Measurements from ENCODE around the gene RPS16. TPM values are rescaled to one million over a fixed set of nuclear protein-coding genes. Genes with fewer than 3 reads are reported as not detected.

The RPS16 gene
- total RNA-seq, 4 donors from 2014 or later = 1,086 to 2,005 (median 1,454) TPM

GRCh38 chr19:39445196-39446111 is 9.7 kb upstream of the RPS16 start, which contains the start of gene SUPT5H:
Gene SUPT5H, plus strand, starts transcription at chr19:39445582. Its CDS starts 309 bp downstream, at chr19:39445891.
- TF ChIP-seq CTCF (IDR thresholded peaks at IDR 0.05; ENCODE audit: low read depth) = no peak

GRCh38 chr19:39444598-39445195 is 8.9 kb upstream of the RPS16 start:
- no peak for TF ChIP-seq CTCF (IDR thresholded peaks at IDR 0.05; ENCODE audit: low read depth)

- no peak for TF ChIP-seq CTCF (IDR thresholded peaks at IDR 0.05; ENCODE audit: low read depth)
These were observed 2.7 kb upstream of the RPS16 start for GRCh38 chr19:39438270-39438934.

GRCh38 chr19:39436350-39436716 is 584 bp upstream of the RPS16 start:
- no peak for TF ChIP-seq CTCF (IDR thresholded peaks at IDR 0.05; ENCODE audit: low read depth)

GRCh38 chr19:39434123-39435076 is 1.3 kb downstream of the RPS16 start:
- TF ChIP-seq CTCF (IDR thresholded peaks at IDR 0.05; ENCODE audit: low read depth) = no peak

GRCh38 chr19:39433480-39434079 is 2.2 kb downstream of the RPS16 start:
- no peak for TF ChIP-seq CTCF (IDR thresholded peaks at IDR 0.05; ENCODE audit: low read depth)
